Neural cell (in vitro differentiated cells): Measurements from ENCODE around the gene NUBP2.

Source experiments
- CTCF ChIP-seq: fragments of 450-650 bp; IDR thresholded peaks from 2 replicates; pipeline ENCODE4 v1.5.1; 2014; ENCODE audit warnings: antibody characterized with exemption, mild to moderate bottlenecking, moderate library complexity; ENCODE audit not compliant: poor library complexity, severe bottlenecking
- EZH2 ChIP-seq: fragments of 200-600, 300-800 bp; shearing (Covaris generic), sonication (generic); IDR thresholded peaks from 2 replicates; pipeline ENCODE4 v1.6.1; 2014; ENCODE audit warnings: antibody characterized with exemption, low read length, borderline replicate concordance, mild to moderate bottlenecking; ENCODE audit not compliant: insufficient read depth, poor library complexity, severe bottlenecking
- MXI1 ChIP-seq: fragments of 450-650 bp; conservative IDR thresholded peaks from 2 replicates; pipeline ENCODE4 v1.6.1; 2014; ENCODE audit warnings: antibody characterized with exemption, mild to moderate bottlenecking; ENCODE audit not compliant: poor library complexity, severe bottlenecking
- POLR2AphosphoS5 ChIP-seq: IDR thresholded peaks from 2 replicates; pipeline ENCODE4 v1.6.1; 2012
- RAD21 ChIP-seq: fragments of 450-650 bp; conservative IDR thresholded peaks from 2 replicates; pipeline ENCODE4 v1.6.1; 2014; ENCODE audit warnings: antibody characterized with exemption, mild to moderate bottlenecking, moderate library complexity
- REST ChIP-seq: IDR thresholded peaks from 2 replicates; pipeline ENCODE4 v1.6.1; 2012; ENCODE audit warnings: borderline replicate concordance
- SMC3 ChIP-seq: fragments of 450-650 bp; conservative IDR thresholded peaks from 2 replicates; pipeline ENCODE4 v1.6.1; 2014; ENCODE audit warnings: antibody characterized with exemption, mild to moderate bottlenecking, moderate library complexity; ENCODE audit not compliant: poor library complexity
- TAF1 ChIP-seq: IDR thresholded peaks from 2 replicates; pipeline ENCODE4 v1.6.1; 2012; ENCODE audit warnings: low read depth

- no peak for TF ChIP-seq CTCF
- no peak for TF ChIP-seq EZH2
- TF ChIP-seq POLR2AphosphoS5, result no peak
- no peak for TF ChIP-seq SMC3
- no peak for TF ChIP-seq RAD21
- TF ChIP-seq TAF1, result no peak
- TF ChIP-seq REST, result no peak
- no peak for TF ChIP-seq MXI1
Observed at GRCh38 chr16:1781254-1781653, 1.5 kb upstream of the NUBP2 start.
